ENCODE measurements around the gene MMP15. TPM values are rescaled to one million over a fixed set of nuclear protein-coding genes. Genes with fewer than 3 reads are reported as not detected.
"Not testable (repeated sequence)": the region's sequence is repeated elsewhere in the genome, so short reads cannot be mapped to it uniquely, and the experiment has no call there.

MMP15 gene
- polyA plus RNA-seq (ENCODE audit: insufficient read length in 3 of 3) = 10 to 100 TPM; 12.1 to 14.3 (median 12.7) TPM

GRCh38 chr16:58025351-58026138, at the start of gene MMP15:
MMP15 (plus strand) TSS chr16:58025754; CDS start chr16:58026351, 597 bp downstream.
- DNase-seq (ENCODE audit: low read depth in 3 of 3, low spot score in 2 of 3) = peak in 1 of 3 donors; percentile 49

GRCh38 chr16:57976331-57976796, 49.2 kb upstream of the MMP15 start:
- DNase-seq (ENCODE audit: low read depth in 3 of 3, low spot score in 2 of 3) = no peak

GRCh38 chr16:57977418-57978069, 48.0 kb upstream of the MMP15 start:
- no peak for DNase-seq (ENCODE audit: low read depth in 3 of 3, low spot score in 2 of 3)

GRCh38 chr16:57978070-57978465, 47.5 kb upstream of the MMP15 start:
- not testable (repeated sequence) for DNase-seq (ENCODE audit: low read depth in 3 of 3, low spot score in 2 of 3)

GRCh38 chr16:57979006-57979585, 46.5 kb upstream of the MMP15 start:
- DNase-seq (ENCODE audit: low read depth in 3 of 3, low spot score in 2 of 3) = no peak

- no peak for DNase-seq (ENCODE audit: low read depth in 3 of 3, low spot score in 2 of 3)
These were observed 43.9 kb upstream of the MMP15 start for GRCh38 chr16:57981636-57982035.

- DNase-seq (ENCODE audit: low read depth in 3 of 3, low spot score in 2 of 3) = no peak
These were observed 43.2 kb upstream of the MMP15 start for GRCh38 chr16:57982385-57982784.

- DNase-seq (ENCODE audit: low read depth in 3 of 3, low spot score in 2 of 3) = no peak
These were observed 40.9 kb upstream of the MMP15 start for GRCh38 chr16:57984443-57985203.

GRCh38 chr16:57985204-57986181, 40.1 kb upstream of the MMP15 start:
- DNase-seq (ENCODE audit: low read depth in 3 of 3, low spot score in 2 of 3) = no peak

- no peak for DNase-seq (ENCODE audit: low read depth in 3 of 3, low spot score in 2 of 3)
These were observed 39.4 kb upstream of the MMP15 start for GRCh38 chr16:57986196-57986595.

GRCh38 chr16:57987441-57988177, 37.9 kb upstream of the MMP15 start:
- no peak for DNase-seq (ENCODE audit: low read depth in 3 of 3, low spot score in 2 of 3)

GRCh38 chr16:57988929-57989328, 36.6 kb upstream of the MMP15 start:
- no peak for DNase-seq (ENCODE audit: low read depth in 3 of 3, low spot score in 2 of 3)

- DNase-seq (ENCODE audit: low read depth in 3 of 3, low spot score in 2 of 3) = no peak
These were observed 33.9 kb upstream of the MMP15 start for GRCh38 chr16:57991551-57992059.

GRCh38 chr16:57992084-57992483, 33.5 kb upstream of the MMP15 start:
- no peak for DNase-seq (ENCODE audit: low read depth in 3 of 3, low spot score in 2 of 3)

- no peak for DNase-seq (ENCODE audit: low read depth in 3 of 3, low spot score in 2 of 3)
These were observed 32.1 kb upstream of the MMP15 start for GRCh38 chr16:57993438-57993837.

- DNase-seq (ENCODE audit: low read depth in 3 of 3, low spot score in 2 of 3) = no peak
These were observed 31.7 kb upstream of the MMP15 start for GRCh38 chr16:57993897-57994296.

GRCh38 chr16:57994361-57994760, 31.2 kb upstream of the MMP15 start:
- DNase-seq (ENCODE audit: low read depth in 3 of 3, low spot score in 2 of 3) = no peak

- DNase-seq (ENCODE audit: low read depth in 3 of 3, low spot score in 2 of 3) = no peak
These were observed 30.8 kb upstream of the MMP15 start for GRCh38 chr16:57994778-57995177.

All from right renal cortex interstitium (tissue), 3 donors.